M059J (cell line): Measurements from ENCODE around the gene STUM. TPM values are rescaled to one million over a fixed set of nuclear protein-coding genes. Genes with fewer than 3 reads are reported as not detected.

Experiments
- DNase-seq: peaks from one replicate; pipeline ENCODE4 v3.0.0-alpha.2; 2012; ENCODE audit warnings: low read depth
- total RNA-seq: library from RNA; depleted of rRNA; stranded (reverse); fragments of >200 nt; shearing (Covaris generic); gene quantifications from 2 replicates; pipeline ENCODE4 v1.2.3, GENCODE V29; 2014

Gene STUM
- total RNA-seq, 1 experiment from 2014 or later, result not detected

DNA sequence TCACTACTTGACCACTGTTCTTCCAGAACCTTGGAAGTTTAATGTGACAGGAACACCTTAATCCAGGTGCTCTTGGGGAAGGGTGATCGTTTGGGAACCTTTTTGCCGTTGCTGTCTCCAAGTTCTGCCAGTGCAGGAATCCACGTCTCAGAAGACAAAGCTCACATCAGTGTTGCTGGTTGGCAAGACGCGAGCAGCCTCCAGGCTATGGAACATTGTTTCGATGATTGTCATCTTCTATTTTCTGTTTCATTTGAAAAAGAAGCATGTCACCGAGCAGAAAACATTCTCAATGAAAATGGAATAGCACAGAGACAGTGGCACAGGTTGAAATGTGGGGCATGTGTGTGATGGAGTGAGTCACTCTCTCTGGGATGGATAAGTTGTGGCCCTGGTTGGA lies 11.7 kb downstream of the STUM start:
- no peak for DNase-seq

DNA sequence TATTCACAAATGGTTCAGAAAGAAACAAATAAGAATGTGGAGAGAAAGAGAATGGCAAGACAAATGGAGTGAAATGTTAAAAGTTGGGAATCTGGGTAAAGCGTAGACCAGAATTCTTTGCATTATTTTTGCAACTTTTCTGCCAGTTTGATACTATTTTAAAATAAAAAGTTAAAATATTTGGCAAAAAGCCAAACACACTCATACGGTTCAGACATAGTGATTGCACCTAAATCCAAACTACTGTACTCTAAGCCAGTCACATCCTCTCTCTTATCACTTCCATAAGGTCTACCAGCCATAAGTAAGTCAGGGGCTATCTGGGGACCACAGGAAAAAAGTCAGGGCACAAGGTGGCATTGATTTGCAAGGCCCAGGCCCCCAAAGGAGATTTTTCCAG lies 14.4 kb downstream of the STUM start:
- DNase-seq, result no peak

DNA sequence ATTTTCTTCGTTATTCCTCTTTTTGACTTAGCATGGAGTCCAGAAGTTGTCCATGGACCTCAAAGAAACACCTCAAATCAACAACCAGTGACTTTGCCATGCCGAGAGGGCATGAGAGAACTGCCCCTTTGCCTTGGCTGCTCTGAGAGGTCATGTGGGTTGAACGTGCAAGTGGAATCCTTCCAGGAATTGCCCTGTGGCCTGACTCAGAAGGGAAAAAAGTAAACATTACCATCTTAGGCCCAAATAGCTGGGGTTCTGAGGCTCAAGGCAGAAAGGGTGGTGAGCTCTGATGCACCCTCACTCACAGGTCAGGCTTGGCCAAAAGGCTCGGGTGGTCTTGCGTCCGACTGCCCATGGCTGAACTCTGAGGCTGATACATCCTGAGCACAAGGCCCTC lies 15.1 kb downstream of the STUM start:
- peak; percentile 46 for DNase-seq

DNA sequence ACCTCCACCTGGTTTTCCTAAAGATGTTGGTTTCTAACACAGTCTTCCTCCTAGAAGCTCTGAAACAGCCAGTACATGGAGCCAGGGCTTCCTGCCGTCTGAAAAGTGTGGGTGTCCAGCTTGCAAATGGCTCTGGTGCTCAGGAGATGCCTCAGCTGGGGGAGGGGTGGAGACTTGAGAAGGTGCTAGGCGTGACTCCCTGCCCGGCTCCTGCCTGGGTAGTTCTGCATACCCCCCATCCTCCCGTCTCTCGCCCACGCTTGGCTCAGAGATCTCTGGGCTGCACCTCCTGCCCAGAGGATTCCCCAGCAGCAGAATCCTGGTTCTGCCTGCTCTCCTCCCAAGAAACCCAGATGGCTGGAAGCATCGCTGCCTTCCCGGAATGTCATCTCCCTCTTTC lies 16.9 kb downstream of the STUM start:
- no peak for DNase-seq

DNA sequence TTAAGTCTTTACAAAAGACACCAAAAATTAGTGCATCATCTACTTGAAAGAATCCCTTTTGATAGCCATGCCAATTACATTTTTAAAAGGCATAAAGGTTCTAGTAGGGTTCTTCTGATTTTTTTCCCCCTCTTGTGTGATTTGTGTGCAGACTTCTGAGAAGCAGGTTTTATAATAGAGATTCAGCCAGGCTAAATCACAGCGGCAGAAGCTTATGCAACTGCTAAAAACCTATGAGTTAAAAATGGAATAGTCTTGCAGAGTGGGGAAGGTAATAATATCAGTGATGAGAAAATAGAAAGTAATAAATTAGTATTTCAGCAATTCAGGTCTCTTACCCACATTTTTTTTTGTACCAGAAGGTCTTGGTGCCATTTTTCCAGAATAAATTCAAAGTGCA lies 17.7 kb downstream of the STUM start:
- no peak for DNase-seq

DNA sequence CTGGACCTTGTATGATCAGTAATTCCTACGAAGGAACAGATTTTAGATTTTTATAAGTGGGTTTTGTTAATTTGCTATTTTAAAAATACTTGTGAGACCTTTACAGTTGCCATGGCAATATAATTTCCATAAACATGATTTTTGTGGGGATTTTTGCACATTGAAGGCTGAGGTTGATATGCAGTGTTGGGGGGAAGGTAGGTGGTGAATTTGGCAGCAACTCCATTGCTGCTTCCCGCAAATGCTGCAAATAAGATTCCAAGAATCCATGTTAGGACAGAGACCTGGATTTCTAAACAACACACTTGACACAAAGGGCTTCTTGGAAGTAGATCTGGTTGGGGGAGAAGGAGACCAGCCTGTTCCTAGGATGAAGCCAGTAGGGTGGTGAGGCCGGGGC lies 18.2 kb downstream of the STUM start:
- DNase-seq, result no peak

DNA sequence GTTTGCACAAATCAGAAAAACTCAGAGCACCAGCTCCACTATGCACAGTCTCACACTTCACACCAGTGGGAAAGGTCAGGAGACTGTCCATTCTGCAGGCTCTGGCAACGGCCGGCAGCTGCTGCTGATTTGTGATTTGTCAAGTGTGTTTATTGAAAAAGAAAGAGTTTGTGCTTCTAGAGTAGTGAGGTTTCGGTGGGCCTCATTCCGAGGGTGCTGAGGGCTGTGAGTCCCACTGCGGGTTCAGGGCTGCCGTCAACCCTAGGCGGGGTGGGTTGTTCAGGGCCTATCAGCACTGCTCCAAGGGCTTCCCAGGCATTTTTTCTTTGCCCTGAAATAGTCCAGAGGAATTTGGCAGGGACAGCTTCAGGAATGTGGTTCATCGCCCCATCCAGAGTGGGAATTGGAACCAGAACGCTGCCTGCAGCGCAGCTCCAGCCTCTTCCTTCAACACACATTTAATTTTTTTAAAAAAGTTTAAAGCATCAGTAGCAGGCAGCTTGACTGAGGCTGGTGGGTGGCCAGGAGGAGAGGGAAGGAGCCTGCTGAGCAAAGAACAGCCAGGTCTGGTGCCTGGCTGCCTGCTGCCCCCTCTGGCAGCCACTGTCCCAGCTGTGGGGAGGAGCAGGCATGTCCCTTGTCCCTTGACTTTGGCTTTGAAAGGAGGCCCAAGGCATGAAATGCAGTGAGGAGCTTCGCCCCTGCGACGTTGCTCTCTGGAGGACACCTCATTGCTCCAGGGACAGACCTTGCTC lies 19.7 kb downstream of the STUM start:
- no peak for DNase-seq

DNA sequence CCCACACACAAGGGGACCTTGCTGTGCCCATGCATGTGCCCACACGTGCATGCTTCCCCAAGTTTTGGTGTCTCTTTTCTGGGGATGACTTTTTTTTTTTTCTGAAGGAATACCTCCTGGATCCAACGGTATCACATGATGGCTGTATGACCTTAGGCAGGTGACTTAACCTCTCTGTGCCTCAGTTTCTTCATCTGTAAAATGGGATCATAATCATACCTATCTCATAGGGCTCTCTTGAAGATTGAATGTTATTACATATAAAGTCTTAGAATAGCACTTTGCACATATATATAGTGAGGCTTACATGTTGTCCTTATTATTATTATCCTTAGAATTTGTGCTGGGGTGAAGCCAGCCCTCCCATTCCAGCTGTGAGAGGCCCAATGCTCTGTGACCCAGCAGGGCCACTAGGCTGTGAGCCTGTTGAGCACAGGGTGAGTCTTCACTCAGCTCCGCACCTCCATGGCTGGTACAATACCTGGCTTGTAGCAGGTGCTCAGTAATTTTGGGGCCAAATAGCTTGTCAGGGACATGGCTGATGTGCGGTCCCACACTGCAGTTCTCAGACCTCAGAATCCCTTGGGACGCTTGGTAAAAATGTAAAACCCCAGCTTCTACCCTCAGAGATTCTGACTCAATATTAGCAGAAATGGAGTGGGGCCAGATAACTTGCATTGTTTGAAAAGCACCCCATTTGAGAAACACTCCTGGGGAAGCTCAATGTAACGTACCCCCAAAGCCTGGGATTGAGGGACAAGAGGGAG lies 20.6 kb downstream of the STUM start:
- DNase-seq, result no peak

DNA sequence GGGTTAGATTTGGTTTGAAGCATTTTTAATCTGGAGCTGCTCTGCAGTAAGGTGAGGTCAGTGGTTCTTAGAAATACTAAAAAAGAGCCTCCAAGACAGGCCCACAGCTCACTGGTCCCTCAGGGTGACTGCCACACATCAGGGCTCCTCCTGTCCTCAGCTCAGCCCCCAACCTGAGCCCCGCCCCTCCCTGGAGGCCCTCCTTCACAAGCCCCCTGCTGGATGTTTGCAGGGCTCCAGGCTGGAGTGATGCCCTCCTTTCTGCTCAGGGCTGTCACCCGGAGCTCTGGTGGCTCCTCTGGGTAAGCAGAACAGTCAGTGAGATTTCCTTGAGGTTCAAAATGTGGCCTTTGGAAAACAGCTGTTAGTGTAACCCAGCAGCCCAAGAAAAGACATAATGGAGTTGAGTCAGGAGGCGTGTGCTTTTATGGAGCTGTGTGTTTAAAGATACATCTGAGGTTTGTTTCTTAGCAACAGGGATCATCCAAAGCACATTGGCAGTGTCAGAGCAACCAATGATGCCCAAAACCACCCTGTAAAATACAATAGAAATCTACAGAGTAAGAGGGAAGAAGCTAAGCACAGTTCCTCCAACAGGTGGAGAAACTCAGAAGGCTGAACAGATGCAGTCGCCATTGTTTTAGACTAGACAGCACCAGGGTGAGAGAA lies 21.4 kb downstream of the STUM start:
- DNase-seq, result peak; percentile 19

DNA sequence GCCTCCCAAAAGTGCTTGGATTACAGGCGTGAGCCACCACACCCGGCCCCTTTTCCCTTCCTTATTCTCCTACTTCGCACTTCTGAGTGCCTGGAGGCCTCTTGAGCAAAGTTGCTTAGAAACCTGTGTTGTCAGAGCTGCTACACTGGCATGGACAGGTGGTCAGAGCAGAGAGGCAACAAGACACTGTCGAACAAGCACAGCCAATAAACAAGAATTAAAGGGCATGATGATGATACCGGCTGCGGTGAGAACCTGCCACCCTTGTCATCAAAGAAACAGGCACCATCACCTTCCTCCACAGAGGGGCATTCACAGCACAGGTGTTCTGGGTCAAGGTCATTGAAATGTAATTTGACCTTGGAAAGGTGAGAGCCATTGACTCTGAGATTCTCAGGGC lies 23.3 kb downstream of the STUM start:
- no peak for DNase-seq

DNA sequence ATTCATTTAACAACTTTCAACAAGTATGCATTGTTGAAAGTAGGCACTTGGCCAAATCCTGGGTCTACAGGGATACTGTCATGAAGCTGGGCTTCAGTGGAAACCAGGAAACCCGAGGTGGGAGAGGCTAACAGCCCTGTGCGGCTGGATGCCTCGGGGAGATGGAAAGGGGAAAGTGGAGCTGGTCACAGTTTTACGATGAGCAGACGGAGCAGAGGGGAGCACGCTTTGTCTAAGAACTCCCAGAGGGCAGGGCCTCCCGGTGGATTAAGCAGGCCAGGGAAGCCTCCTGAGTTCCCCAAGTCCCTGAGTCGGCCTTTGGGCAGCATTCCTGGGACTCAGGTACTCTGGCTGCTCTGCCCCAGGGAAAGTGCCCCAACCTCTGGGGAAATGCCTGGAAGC lies 23.8 kb downstream of the STUM start:
- DNase-seq, result no peak

DNA sequence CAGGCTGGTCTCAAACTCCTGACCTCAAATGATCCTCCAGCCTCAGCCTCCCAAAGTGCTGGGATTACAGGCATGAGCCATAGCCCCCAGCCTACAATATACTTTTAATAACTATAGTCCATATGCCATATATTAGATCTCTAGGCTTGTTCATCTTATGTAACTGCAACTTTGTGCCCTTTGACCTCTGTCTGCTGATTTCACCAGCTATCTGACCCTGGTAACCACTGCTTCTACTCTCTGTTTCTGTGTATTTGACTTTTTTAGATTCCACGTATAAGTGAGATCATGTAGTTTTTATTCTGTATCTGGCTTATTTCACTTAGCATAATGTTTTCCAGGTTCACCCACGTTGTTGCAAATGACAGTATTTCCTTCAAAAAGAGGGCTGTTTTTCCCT lies 25.5 kb downstream of the STUM start:
- no peak for DNase-seq

DNA sequence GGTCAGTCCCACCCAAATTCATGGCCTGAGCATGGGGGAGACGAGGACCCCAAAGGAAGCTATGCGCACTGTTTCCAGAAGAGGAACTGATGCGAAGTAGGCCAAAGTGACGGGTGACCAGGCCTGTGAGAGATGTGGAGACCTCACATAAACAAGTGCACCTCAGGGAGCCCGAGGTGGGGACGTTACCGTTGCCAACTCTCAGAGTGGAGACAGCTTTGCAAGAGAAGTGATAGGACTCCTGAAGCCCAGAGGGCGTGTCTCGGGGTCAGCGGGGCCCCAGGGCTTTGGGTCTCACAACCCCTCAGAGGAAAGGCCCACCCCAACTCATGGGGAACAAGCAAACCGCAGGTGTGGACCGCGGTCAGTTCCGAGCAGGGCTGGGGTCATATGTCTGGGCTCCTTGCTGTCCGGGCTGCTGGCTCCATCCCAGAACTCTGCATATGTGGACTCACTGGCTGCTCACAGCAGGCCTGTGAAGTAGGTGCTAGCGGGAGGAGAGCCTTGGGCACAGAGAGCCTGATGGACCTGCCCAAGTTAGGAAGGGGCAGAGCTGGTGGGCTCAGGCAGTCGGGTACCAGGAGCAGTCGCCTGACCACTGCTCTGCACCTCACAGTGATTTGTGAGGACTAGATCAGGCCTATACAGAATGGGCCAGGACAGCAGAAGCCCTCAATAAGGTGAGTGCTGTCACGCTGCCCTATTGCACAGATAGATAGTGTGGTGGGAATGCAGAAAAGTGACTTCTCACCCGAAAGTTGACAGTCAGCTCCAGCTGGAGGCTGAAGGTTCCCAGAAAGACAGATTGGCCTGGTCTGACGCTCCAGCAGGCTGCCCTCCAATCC lies 26.2 kb downstream of the STUM start:
- no peak for DNase-seq

DNA sequence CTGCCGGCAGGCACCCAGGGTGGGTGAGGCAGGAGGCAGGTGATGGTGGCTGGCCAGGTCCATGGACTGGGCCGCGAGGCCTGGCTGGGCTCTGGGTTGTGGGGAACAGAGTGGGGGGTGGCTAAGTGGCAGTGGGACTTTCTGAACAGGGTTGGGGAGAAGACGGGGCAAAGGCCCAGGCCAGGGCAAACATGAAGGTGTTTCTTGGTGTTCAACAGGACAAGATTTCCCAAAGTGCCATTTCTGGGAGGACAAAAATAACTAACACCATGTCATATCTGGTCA lies 26.8 kb downstream of the STUM start:
- no peak for DNase-seq

DNA sequence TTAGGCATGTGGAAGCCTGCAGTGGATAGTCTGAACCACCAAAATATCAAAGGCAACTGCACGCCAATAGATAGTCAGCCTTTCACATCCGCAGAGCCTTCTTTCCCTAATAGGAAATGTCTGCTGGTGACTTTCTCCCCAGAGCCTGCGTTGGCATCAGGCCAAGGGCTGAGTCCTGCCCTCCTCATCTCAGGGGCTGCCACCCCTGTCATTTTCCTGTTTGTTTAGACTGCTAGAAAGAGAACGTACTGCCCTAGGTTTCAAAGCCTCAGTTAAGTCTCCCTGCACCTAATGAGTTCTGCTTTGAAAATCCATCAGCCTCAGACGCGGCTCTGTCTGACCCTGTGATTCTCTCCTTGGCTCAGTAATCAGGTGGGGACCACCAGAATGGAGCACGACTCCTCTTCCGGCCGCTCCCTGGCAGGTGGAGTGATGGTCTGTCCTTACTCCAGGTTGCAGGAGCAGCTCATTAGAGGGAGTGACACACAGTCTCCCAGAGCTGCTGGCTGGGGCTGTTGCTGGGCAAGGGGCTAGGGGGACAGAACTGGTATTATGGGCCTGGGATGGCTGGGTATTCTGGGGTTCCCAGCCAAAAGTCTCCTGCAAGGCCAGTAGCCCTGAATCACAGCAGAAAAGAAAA lies 27.3 kb downstream of the STUM start:
- DNase-seq, result no peak

DNA sequence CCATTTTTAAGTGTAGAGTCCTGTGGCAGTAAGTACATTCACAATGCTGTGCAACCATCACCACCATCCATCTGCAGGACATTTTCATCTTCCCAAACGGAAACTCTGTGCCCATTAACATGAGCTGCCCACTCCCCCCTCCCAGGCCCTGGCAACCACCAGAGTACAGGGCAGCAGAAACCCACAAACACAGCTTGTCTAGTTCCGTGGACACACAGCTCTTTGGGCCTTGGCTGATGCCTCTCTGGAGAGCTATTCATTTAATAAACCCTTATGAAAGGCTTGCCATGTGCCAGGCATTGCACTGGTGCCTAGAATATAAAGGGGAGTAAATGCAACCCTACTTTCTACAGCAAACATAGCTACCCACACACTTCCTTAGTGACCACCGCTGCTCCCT lies 28.0 kb downstream of the STUM start:
- DNase-seq, result no peak

DNA sequence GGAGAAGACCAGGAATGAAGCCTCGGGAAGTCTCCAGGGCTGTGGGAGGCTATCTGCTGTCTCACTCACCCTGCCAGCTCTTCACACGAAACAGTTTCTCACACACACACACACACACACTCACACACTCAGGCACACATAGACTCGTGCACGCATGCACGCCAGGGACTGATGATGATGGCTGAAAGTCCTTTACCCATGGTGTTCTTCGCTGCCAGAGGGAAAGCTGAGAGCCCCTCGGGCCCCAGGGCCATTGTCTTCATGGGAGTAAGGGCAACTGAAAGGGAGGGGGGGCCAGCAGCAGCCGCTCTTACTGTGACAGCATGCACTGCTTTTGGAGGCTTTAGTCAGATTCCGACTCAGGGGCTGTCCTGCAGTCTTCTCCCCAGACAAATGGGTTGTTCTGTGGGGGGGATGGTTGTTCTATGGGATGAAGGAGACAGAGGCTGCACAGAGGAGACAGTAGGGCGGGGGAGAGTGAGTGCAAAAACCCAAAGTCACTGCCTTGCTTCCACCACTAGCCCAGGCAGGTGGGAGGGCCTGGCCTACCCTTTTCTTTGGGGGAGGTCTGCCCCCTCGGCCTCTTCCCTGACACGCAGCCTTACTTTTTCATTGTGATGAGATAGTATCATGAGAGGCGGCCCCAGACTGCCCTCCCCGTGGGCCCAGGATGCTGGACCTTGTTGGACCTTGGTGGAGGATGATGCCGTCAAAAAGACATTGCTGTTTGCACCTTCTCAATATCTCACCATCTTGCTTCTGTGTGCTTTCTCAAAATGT lies 29.0 kb downstream of the STUM start:
- no peak for DNase-seq

DNA sequence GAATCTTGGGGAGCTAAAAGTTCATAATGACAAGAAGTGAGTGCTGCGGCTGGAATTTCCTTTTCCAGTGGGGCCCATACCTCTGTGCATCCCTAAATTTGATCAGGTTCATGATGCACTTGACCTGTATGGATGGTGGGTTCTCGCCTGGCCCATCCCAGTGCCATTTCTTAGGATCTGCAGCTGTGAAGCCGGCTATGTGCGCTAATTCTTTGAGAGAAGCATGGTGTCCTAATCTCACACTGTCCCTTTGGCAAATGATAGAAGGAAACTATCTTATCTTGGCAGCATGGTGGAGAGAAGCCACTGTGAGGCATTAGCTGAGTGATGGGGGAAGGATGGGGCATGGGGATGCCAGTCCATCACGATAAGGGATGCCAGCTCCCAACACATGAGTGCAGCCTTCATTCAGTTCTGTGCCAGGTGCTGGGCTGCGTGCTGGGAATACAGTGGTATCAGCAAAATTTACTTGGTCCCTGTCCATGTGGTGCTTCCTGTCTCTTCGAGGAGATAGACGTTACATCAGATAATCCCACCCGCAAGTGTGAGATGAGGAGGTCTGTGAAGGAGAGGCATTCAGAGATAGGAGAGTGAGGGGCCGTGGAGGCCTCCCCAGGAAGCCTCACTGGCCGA lies 30.5 kb downstream of the STUM start:
- no peak for DNase-seq

DNA sequence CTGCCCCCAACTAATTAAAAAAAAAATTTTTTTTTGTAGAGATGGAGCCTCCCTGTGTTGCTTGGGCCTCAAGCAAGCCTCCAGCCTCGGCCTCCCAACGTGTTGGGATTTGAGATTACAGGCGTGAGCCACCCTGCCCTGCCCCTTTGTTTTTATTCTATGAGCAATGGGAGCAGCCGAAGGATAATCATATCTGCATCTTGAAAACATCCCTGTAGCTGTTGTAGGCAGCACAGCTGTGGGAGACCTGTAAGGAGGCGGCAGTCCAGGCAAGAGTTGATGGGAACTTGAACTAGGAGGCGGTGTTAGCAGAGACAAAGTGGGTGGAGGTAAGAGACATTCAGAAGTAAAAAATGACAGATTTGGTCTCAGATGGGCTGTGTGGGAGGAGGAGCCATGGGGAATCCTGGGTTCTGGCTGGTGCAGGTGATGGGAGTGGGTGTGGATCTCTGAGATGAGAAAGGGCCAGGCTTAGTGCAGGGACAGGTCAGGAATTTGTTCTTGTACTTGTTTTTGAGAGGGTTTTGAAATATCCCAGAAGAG lies 31.3 kb downstream of the STUM start:
- no peak for DNase-seq

DNA sequence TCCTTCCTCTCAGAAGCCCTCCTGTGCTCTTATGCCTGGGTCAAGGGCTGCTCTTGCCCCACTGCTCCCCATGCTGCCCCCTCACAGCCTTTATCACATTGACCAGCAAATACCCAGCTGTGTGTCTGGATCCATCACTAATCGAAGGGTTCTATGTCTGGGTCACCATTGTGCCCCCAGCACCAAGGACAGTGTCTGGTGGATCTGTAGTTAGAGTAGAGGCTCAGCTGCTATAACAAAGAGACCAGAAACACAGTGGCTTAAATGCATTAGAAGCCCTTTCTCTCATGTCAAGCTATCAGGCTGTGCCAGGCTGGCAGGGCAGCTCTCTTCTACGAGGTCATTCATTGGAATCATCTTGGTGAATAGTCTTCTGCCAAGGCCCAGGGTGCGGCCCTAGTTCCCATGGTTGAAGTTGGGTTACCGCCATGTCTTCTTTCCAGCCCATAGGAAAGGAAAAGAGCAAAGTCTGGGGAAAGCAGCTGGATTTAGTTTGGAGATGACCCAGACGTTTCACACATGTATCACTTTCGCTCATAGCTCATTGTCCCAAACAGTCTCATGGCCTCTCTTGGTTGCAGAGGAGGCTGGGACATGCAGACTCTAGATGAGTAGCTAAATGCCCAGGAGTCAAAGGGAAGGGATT lies 32.2 kb downstream of the STUM start:
- no peak for DNase-seq
